HCT116 (cell line): ENCODE measurements around the gene TRIM38. TPM values are rescaled to one million over a fixed set of nuclear protein-coding genes. Genes with fewer than 3 reads are reported as not detected.

Experiments used
- ATAC-seq: fragments of 200-7000 bp; cut with Tn5 transposase; 2 replicates; pipeline ENCODE4 v1.9.1; 2020; ENCODE audit warnings: mild to moderate bottlenecking, moderate library complexity
- BruUV-seq: library from RNA; stranded (reverse); fragments of 400-500 nt; replicated peaks from 2 replicates; lab custom pipeline; 2021; lab: Mats Ljungman, UMichigan
- CTCF ChIA-PET: fragments of 300-600 bp; sonication (Branson Sonifier 250); formaldehyde crosslinking; loops from one replicate; lab custom pipeline; 2021; ENCODE audit warnings: antibody characterized with exemption; lab: Charles Lee
- POLR2A ChIA-PET: fragments of 300-600, 350-600 bp; sonication (Branson Sonifier 250); formaldehyde crosslinking; loops from one replicate; lab custom pipeline; 2021; ENCODE audit warnings: antibody characterized with exemption; lab: Charles Lee
- RAD21 ChIA-PET, 2 experiments: fragments of 300-600 bp; sonication (Branson Sonifier 250); formaldehyde crosslinking; loops; one replicate each; lab custom pipeline; 2023; ENCODE audit warnings: low total read pairs in 2 of 2; ENCODE audit not compliant: uncharacterized antibody in 2 of 2, unreplicated experiment in 2 of 2, low non-redundant PET in 1 of 2; lab: Charles Lee
- DNase-seq: peaks from one replicate; pipeline ENCODE4 v3.0.0-alpha.2; 2010; ENCODE audit warnings: low read depth, low spot score
- H2AFZ ChIP-seq: fragments of 200-600 bp; shearing (Covaris generic), sonication (generic); 2 replicates; pipeline ENCODE4 v1.6.1; 2017; ENCODE audit warnings: low read depth, mixed run types, mixed read lengths, antibody characterized with exemption, low read length; ENCODE audit not compliant: poor library complexity, severe bottlenecking
- H3K27ac ChIP-seq: 2 replicates; pipeline ENCODE4 v1.5.1; 2012; ENCODE audit warnings: low read depth, low read length
- H3K27me3 ChIP-seq: fragments of 200-600 bp; sonication (generic); 2 replicates; pipeline ENCODE4 v1.6.1; 2016; ENCODE audit warnings: mixed run types, low read length, mixed read lengths; ENCODE audit not compliant: insufficient read depth
- H3K36me3 ChIP-seq, 2 experiments: fragments of 200-500 bp in 1 of 2; fragments of 200-600 bp in 1 of 2; sonication (Bioruptor generic) in 1 of 2; sonication (generic) in 1 of 2; 2 replicates each; pipeline versions ENCODE4 v1.5.1 to v1.6.1; 2014 to 2016; ENCODE audit warnings: low read length in 2 of 2, inconsistent platforms in 1 of 2, mixed read lengths in 1 of 2, mixed run types in 1 of 2; ENCODE audit not compliant: insufficient read depth in 2 of 2, control insufficient read depth in 1 of 2
- H3K4me1 ChIP-seq, 2 experiments: fragments of 200-600 bp in 1 of 2; sonication (generic) in 1 of 2; 2 replicates each; pipeline versions ENCODE4 v1.5.1 to v1.6.1; 2012 to 2017; ENCODE audit warnings: low read length in 2 of 2, inconsistent platforms in 1 of 2, mild to moderate bottlenecking in 1 of 2, mixed read lengths in 1 of 2, mixed run types in 1 of 2, moderate library complexity in 1 of 2; ENCODE audit not compliant: insufficient read depth in 2 of 2, control insufficient read depth in 1 of 2
- H3K4me2 ChIP-seq: fragments of 200-600 bp; sonication (generic); 2 replicates; pipeline ENCODE4 v1.6.1; 2017; ENCODE audit warnings: mixed run types, low read length, mixed read lengths
- H3K4me3 ChIP-seq, 2 experiments: fragments of 200-600 bp in 1 of 2; sonication (generic) in 1 of 2; replicated peaks in 1 of 2; 2 replicates each; pipeline ENCODE4 v1.5.1; 2011 to 2016; ENCODE audit warnings: low read length in 2 of 2, control low read depth in 1 of 2, low read depth in 1 of 2, mild to moderate bottlenecking in 1 of 2, mixed read lengths in 1 of 2, mixed run types in 1 of 2
- H3K79me2 ChIP-seq: fragments of 200-600 bp; sonication (generic); 2 replicates; pipeline ENCODE4 v1.6.1; 2017; ENCODE audit warnings: mild to moderate bottlenecking, mixed run types, low read length, moderate library complexity, mixed read lengths; ENCODE audit not compliant: insufficient read depth
- H3K9ac ChIP-seq: fragments of 200-600 bp; sonication (generic); 2 replicates; pipeline ENCODE4 v1.6.1; 2016; ENCODE audit warnings: low read length, mixed read lengths
- H3K9me2 ChIP-seq: fragments of 200-600 bp; sonication (generic), shearing (Covaris generic); 2 replicates; pipeline ENCODE4 v1.6.1; 2017; ENCODE audit warnings: mixed run types, mild to moderate bottlenecking, moderate library complexity; ENCODE audit not compliant: insufficient read depth
- H3K9me3 ChIP-seq, 2 experiments: fragments of 200-500 bp in 1 of 2; fragments of 200-600 bp in 1 of 2; sonication (Bioruptor generic) in 1 of 2; sonication (generic) in 1 of 2; 2 replicates each; pipeline ENCODE4 v1.6.1; 2014 to 2017; ENCODE audit warnings: low read length in 2 of 2, mixed read lengths in 2 of 2, inconsistent platforms in 1 of 2, low read depth in 1 of 2, mild to moderate bottlenecking in 1 of 2, mixed run types in 1 of 2, moderate library complexity in 1 of 2; ENCODE audit not compliant: control insufficient read depth in 1 of 2, insufficient read depth in 1 of 2
- H4K20me1 ChIP-seq: fragments of 200-600 bp; sonication (generic), shearing (Covaris generic); 2 replicates; pipeline ENCODE4 v1.6.1; 2017; ENCODE audit warnings: mixed run types, mild to moderate bottlenecking, moderate library complexity; ENCODE audit not compliant: insufficient read depth
- ATF3 ChIP-seq: IDR thresholded peaks from 2 replicates; pipeline ENCODE4 v1.6.1; 2012
- CBX3 ChIP-seq: IDR thresholded peaks from 2 replicates; pipeline ENCODE4 v1.6.1; 2012; ENCODE audit warnings: low read depth
- EGR1 ChIP-seq: IDR thresholded peaks from 2 replicates; pipeline ENCODE4 v1.6.1; 2012; ENCODE audit warnings: low read depth
- ELF1 ChIP-seq: IDR thresholded peaks from 2 replicates; pipeline ENCODE4 v1.6.1; 2012; ENCODE audit warnings: low read depth, borderline replicate concordance
- EZH2phosphoT487 ChIP-seq: fragments of 200-600 bp; IDR thresholded peaks from 2 replicates; pipeline ENCODE4 v1.6.1; 2018; ENCODE audit warnings: antibody characterized with exemption, borderline replicate concordance
- MAX ChIP-seq: IDR thresholded peaks from 2 replicates; pipeline ENCODE4 v1.6.1; 2012
- POLR2A ChIP-seq: IDR thresholded peaks from 2 replicates; pipeline ENCODE4 v1.7.0; 2011; ENCODE audit warnings: borderline replicate concordance; ENCODE audit not compliant: insufficient read depth, insufficient read length; ENCODE audit errors: extremely low read depth
- POLR2AphosphoS5 ChIP-seq: IDR thresholded peaks from 2 replicates; pipeline ENCODE4 v1.6.1; 2011; ENCODE audit warnings: mild to moderate bottlenecking, low read depth, low read length, moderate library complexity
- RAD21 ChIP-seq: IDR thresholded peaks from 2 replicates; pipeline ENCODE4 v1.6.1; 2012; ENCODE audit warnings: low read depth, mild to moderate bottlenecking
- SP1 ChIP-seq: IDR thresholded peaks from 2 replicates; pipeline ENCODE4 v1.6.1; 2012; ENCODE audit warnings: low read depth
- TCF7L2 ChIP-seq: IDR thresholded peaks from 2 replicates; pipeline ENCODE4 v1.7.0; 2011; ENCODE audit warnings: borderline replicate concordance, inconsistent platforms; ENCODE audit not compliant: insufficient read depth, insufficient read length; ENCODE audit errors: extremely low read depth
- YY1 ChIP-seq: IDR thresholded peaks from 2 replicates; pipeline ENCODE4 v1.6.1; 2011; ENCODE audit warnings: low read length, low read depth, moderate library complexity, mild to moderate bottlenecking; ENCODE audit not compliant: insufficient replicate concordance; ENCODE audit errors: extremely low read depth
- ZBTB33 ChIP-seq: IDR thresholded peaks from 2 replicates; pipeline ENCODE4 v1.6.1; 2011; ENCODE audit warnings: mild to moderate bottlenecking, low read length, moderate library complexity; ENCODE audit not compliant: insufficient replicate concordance; ENCODE audit errors: extremely low read depth
- ZFX ChIP-seq: fragments of 450-650 bp; IDR thresholded peaks from 2 replicates; pipeline ENCODE4 v1.6.1; 2017
- intact Hi-C: fragments of 100-400 bp; cut with micrococcal nuclease; formaldehyde crosslinking; loops from 2 replicates; pipeline ENCODE4 v1.10.0; 2022
- total RNA-seq: library from RNA; stranded (reverse); gene quantifications from one replicate; pipeline ENCODE4 v1.2.1, GENCODE V29; 2021; ENCODE audit not compliant: unreplicated experiment

TRIM38 gene
- total RNA-seq, 1 experiment from 2014 or later, result 9.6 TPM

- no TSS peak for BruUV-seq
- H2AFZ ChIP-seq, result no peak overlapping the region
- DNase-seq (no peak), ATAC-seq (no peak)
- POLR2A ChIA-PET, result no interaction called here
- peaks cover 3% of the 10 kb centered on the region in 2 experiments; a peak in 2 of 4 replicates for H3K9me3 ChIP-seq
- no peaks in the 10 kb centered on the region for H3K79me2 ChIP-seq
- H3K4me3 ChIP-seq, result no peak overlapping the region
- H3K4me1 ChIP-seq, result no peaks in the 10 kb centered on the region
- RAD21 ChIA-PET, result no interaction called here
- intact Hi-C loops, result no loop called here
- H3K27ac ChIP-seq, result no peak overlapping the region
- TF ChIP-seq SP1, result no peak
- TF ChIP-seq POLR2AphosphoS5, result no peak
- TF ChIP-seq RAD21, result no peak
- no peak for TF ChIP-seq ATF3
- TF ChIP-seq EZH2phosphoT487, result no peak
- no peak for TF ChIP-seq EGR1
- no peak for TF ChIP-seq TCF7L2
- TF ChIP-seq CBX3, result no peak
- TF ChIP-seq YY1, result no peak
- TF ChIP-seq MAX, result no peak
- TF ChIP-seq ZFX, result no peak
- no peak for TF ChIP-seq ZBTB33
- no peak for TF ChIP-seq ELF1
- TF ChIP-seq POLR2A, result no peak
- H3K9me2 ChIP-seq, result no peaks in the 10 kb centered on the region
- no peak overlapping the region for H3K9ac ChIP-seq
- no peaks in the 10 kb centered on the region for H4K20me1 ChIP-seq
- no peaks in the 10 kb centered on the region for H3K36me3 ChIP-seq
- H3K27me3 ChIP-seq, result no peaks in the 10 kb centered on the region
- H3K4me2 ChIP-seq, result no peak overlapping the region
- CTCF ChIA-PET, result no interaction called here
Observed at GRCh38 chr6:25954756-25955155, 7.8 kb upstream of the TRIM38 start.
